Epithelial cell of proximal tubule (primary cell): Measurements from ENCODE around the gene TBCB. TPM values are rescaled to one million over a fixed set of nuclear protein-coding genes. Genes with fewer than 3 reads are reported as not detected.
"Not testable (repeated sequence)": the region's sequence is repeated elsewhere in the genome, so short reads cannot be mapped to it uniquely, and the experiment has no call there.

Experiments
- DNase-seq: peaks from one replicate; pipeline ENCODE4 v3.0.0-alpha.2; 2011; ENCODE audit warnings: low read depth
- H3K4me3 ChIP-seq: 2 replicates; pipeline ENCODE4 v1.5.1; 2011; ENCODE audit warnings: low read depth, mild to moderate bottlenecking, low read length
- total RNA-seq: library from RNA; depleted of rRNA; stranded (reverse); fragments of >200 nt; gene quantifications from 2 replicates; pipeline ENCODE4 v1.2.3, GENCODE V29; 2015
- TF ChIP-seq, protein P1 (sequence below): conservative IDR thresholded peaks from 2 replicates; pipeline ENCODE4 v1.5.1; 2012; ENCODE audit warnings: low read depth, mild to moderate bottlenecking, low read length

TBCB gene
- total RNA-seq, 1 donor from 2014 or later, result 280 TPM

DNA sequence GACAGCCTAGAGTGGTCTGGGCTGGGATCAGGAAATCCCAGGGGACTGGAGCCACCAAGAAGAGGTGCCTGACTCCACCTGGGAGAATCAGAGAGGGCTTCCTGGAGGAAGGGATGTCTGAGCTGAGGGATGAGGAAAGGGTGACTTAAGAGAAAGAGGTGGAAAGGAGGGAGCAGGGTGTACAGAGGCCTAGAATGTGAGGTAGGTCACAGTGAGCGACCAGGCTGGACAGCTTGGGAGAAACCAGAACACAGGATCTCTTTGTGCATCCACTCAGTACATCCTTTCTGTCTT, 1.0 kb downstream of the TBCB start:
- H3K4me3 ChIP-seq, result peak overlapping the region; percentile 81
- DNase-seq, result no peak
- TF ChIP-seq, protein P1, sequence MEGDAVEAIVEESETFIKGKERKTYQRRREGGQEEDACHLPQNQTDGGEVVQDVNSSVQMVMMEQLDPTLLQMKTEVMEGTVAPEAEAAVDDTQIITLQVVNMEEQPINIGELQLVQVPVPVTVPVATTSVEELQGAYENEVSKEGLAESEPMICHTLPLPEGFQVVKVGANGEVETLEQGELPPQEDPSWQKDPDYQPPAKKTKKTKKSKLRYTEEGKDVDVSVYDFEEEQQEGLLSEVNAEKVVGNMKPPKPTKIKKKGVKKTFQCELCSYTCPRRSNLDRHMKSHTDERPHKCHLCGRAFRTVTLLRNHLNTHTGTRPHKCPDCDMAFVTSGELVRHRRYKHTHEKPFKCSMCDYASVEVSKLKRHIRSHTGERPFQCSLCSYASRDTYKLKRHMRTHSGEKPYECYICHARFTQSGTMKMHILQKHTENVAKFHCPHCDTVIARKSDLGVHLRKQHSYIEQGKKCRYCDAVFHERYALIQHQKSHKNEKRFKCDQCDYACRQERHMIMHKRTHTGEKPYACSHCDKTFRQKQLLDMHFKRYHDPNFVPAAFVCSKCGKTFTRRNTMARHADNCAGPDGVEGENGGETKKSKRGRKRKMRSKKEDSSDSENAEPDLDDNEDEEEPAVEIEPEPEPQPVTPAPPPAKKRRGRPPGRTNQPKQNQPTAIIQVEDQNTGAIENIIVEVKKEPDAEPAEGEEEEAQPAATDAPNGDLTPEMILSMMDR, result no peak

DNA sequence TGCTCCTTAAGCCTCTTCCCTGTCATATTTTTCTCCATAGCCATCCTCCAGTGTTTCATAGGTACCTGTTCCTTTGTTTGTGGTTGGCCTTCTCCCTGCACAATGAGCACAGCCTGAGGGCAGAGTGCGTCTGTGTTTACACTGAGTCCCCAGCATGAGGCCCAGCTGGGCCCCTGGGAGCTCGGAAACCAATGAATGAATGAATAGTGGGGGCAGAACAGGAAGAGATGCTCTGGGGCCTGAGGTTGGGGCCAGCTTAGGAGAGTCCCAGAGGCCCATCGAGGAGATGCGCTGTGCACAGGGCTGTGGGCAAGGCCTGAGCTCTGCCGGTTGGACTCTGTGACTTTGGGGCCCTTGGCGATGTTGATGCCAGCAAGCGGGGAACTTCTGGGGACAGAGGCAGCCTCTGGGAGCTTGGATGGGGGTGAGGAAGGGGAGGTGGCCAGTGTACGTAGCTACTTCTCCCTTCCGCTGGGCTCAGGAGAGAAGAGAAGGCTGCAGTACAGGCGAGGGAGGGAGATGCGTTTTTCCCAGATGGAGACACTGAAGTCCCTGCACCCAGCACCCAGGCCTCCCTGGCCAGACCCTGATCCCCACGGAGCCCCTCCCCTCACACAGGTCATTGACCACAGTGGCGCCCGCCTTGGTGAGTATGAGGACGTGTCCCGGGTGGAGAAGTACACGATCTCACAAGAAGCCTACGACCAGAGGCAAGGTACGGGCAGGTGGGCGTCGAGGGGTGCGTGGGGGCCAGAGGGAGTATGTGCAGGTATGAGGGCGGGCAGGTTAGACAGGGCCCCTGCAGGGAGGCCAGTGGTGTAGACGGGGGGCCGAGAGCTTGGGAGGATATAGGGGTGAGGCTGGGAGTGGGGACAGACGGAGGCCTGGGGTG, 5.1 kb downstream of the TBCB start:
- TF ChIP-seq, protein P1, result no peak
- DNase-seq, result no peak

DNA sequence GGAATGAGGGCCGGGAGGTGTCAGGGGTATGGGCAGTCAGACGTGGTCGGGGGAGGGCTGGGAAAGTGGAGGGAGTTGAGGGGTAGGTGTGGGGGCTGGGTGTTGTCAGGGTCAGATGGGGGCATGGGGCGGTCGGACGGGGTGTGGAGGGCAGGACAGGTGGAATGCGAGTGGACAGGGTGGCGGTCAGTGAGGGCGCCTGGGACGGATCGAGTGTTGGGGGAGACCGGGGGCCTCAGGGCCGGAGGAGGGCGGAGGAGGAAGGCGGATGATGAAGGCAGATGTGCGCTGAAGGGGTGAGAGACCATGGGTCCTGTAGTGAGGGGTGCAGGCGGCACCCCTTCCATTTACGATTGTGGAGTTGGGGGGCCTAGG, 5.7 kb downstream of the TBCB start:
- no peak overlapping the region for H3K4me3 ChIP-seq
- no peak for DNase-seq
- TF ChIP-seq, protein P1, result no peak

More for the DNA sequence above, 5.1 kb downstream of the TBCB start:
- H3K4me3 ChIP-seq, result no peak overlapping the region

DNA sequence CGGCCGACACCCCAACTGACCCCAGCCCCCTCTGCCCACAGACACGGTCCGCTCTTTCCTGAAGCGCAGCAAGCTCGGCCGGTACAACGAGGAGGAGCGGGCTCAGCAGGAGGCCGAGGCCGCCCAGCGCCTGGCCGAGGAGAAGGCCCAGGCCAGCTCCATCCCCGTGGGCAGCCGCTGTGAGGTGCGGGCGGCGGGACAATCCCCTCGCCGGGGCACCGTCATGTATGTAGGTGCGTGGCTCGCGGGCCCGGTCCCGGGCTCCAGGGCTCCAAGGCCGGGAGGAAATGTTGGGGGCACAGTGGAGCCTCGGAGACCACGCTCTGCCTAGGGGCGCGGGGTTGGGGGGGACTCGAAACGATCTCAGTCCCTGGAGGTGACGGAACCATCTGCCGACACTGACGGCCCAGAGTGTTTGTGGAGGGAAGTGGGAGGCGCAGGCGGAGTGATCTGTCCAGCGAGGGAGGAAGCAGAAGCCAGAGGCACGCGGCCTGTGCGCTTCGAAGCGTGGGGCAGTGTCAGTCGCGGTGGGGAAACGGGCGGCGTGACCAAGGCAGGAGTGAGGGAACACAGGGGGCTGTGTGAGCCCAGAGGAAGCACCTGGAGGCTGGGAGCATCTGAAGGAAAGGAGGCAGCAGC, 6.3 kb downstream of the TBCB start:
- TF ChIP-seq, protein P1, result no peak
- no peak for DNase-seq
- no peak overlapping the region for H3K4me3 ChIP-seq

DNA sequence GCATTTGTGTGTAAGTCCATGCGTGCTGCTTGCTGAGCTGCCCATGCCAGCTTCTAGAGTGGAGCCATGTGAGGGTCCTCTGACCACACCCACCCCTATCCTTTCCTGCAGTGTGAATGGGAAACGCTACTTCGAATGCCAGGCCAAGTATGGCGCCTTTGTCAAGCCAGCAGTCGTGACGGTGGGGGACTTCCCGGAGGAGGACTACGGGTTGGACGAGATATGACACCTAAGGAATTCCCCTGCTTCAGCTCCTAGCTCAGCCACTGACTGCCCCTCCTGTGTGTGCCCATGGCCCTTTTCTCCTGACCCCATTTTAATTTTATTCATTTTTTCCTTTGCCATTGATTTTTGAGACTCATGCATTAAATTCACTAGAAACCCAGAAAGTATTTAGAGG, 10.3 kb downstream of the TBCB start:
- TF ChIP-seq, protein P1, result no peak
- DNase-seq, result no peak
- no peak overlapping the region for H3K4me3 ChIP-seq

DNA sequence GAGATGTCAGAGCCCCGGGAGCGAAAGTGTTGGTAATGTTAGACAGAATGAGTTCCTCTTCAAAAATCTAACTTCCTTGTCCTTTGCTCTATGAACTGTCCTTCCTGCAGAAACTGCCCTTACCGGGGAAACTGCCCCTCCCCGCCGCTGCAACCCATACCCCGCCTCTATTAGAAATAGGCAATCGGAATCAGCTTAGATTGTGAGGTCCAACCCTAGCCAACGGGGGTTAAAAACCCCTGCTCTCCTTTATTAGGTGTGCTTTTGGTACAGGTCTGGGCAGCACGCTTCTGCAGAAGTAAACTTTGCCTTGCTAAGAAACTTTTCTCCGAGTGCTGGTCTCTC, 13.1 kb downstream of the TBCB start:
- no peak for DNase-seq
- TF ChIP-seq, protein P1, result no peak
- peak overlapping the region; percentile 64 for H3K4me3 ChIP-seq

DNA sequence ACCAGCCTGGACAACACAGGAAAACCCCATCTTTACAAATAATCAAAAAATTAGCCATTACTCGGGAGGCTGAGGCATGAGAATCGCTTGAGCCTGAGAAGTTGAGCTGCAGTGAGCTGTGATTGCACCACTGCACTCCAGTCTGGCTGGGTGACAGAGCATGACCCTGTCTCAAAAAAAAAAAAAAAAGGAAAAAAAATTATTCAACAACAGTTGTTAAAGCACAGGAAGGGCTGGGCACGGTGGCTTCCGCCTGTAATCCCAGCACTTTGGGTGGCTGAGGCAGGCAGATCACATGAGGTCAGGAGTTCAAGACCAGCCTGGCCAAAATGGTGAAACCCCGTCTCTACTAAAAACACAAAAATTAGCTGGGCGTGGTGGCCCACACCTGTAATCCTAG, 16.0 kb downstream of the TBCB start:
- not testable (repeated sequence) for H3K4me3 ChIP-seq, DNase-seq

DNA sequence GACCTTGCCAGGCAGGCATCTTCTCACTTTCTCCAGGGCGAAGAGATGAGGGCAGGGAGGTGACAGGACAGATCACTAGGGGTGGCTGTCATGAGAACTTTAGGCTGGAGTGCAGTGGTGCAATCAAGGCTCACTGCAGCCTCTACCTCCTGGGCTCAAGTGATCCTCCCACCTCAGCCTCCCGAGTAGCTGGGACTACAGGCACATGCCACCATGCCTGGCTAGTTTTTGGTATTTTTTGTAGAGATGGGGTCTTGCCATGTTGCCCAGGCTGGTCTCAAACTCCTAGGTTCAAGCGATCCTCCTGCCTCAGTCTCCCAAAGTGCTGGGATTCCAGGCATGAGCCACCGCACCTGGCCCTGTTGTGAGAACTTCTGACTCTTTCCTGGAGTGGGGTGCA, 19.6 kb downstream of the TBCB start:
- not testable (repeated sequence) for DNase-seq, H3K4me3 ChIP-seq
